22Rv1 (cell line): ENCODE measurements around the gene SRPK2.

ENCODE experiments used
- ZFX ChIP-seq: fragments of 450-650 bp; IDR thresholded peaks from 2 replicates; pipeline ENCODE4 v1.6.1; 2017; ENCODE audit warnings: antibody characterized with exemption, borderline replicate concordance
- TF ChIP-seq, protein P1 (sequence below): fragments of 450-650 bp; IDR thresholded peaks from 2 replicates; pipeline ENCODE4 v1.5.1; 2017; ENCODE audit warnings: mild to moderate bottlenecking

GRCh38 chr7:105305633-105306032, 83.1 kb downstream of the SRPK2 start:
- TF ChIP-seq, protein P1, sequence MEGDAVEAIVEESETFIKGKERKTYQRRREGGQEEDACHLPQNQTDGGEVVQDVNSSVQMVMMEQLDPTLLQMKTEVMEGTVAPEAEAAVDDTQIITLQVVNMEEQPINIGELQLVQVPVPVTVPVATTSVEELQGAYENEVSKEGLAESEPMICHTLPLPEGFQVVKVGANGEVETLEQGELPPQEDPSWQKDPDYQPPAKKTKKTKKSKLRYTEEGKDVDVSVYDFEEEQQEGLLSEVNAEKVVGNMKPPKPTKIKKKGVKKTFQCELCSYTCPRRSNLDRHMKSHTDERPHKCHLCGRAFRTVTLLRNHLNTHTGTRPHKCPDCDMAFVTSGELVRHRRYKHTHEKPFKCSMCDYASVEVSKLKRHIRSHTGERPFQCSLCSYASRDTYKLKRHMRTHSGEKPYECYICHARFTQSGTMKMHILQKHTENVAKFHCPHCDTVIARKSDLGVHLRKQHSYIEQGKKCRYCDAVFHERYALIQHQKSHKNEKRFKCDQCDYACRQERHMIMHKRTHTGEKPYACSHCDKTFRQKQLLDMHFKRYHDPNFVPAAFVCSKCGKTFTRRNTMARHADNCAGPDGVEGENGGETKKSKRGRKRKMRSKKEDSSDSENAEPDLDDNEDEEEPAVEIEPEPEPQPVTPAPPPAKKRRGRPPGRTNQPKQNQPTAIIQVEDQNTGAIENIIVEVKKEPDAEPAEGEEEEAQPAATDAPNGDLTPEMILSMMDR: no peak
- no peak for TF ChIP-seq ZFX
